Esophagus squamous epithelium (tissue), 4 donors: ENCODE data around the gene THBS1.

Experiments used
- POLR2A ChIP-seq, 4 donors: fragments of 450-650 bp; IDR thresholded peaks; one replicate each; pipeline ENCODE4 v1.6.1; 2017; ENCODE audit warnings: antibody characterized with exemption in 4 of 4, mild to moderate bottlenecking in 4 of 4, moderate library complexity in 3 of 4
- TF ChIP-seq, protein P1 (sequence below), 6 experiments: fragments of 450-650 bp in 4 of 6; fragments of 200-600 bp in 2 of 6; sonication (generic) in 2 of 6; IDR thresholded peaks; one replicate each; pipeline ENCODE4 v1.5.1; 2016 to 2019; ENCODE audit warnings: antibody characterized with exemption in 6 of 6, mild to moderate bottlenecking in 4 of 6, moderate library complexity in 4 of 6

DNA sequence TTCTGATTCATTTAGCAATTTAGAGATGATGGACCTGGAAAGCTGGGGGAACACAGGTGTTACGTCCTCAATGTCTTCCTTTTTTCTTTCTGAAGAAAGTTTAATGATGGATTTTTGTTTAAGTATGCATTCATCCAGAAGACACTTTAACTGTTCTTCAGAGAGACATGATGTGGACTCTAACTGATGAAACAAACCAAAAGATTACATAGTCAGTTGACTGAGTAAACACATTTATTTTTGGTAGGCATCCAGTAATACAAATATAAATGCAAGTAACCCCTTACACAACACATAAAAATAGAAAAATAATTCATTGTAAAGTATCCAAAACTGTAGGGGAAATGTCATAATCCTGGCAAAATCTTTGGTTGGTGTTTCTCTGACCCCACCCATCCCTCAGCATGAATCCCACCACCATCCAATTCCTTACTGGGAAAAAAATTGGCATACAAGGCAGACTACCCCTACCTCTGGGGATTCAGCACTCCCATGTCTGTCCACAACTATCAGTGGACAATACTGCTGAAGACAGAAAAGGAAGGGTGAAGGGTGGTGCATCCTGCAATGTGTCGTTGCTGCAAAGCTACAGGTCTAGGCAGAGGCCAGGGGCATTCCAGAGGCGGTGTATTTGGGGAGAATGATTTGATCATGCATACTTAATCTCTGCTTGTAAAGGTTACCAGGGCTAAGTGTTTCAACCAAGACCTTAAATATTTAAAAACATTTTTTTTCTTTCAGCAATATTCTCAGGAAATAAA, 37.4 kb downstream of the THBS1 start:
- TF ChIP-seq, protein P1, sequence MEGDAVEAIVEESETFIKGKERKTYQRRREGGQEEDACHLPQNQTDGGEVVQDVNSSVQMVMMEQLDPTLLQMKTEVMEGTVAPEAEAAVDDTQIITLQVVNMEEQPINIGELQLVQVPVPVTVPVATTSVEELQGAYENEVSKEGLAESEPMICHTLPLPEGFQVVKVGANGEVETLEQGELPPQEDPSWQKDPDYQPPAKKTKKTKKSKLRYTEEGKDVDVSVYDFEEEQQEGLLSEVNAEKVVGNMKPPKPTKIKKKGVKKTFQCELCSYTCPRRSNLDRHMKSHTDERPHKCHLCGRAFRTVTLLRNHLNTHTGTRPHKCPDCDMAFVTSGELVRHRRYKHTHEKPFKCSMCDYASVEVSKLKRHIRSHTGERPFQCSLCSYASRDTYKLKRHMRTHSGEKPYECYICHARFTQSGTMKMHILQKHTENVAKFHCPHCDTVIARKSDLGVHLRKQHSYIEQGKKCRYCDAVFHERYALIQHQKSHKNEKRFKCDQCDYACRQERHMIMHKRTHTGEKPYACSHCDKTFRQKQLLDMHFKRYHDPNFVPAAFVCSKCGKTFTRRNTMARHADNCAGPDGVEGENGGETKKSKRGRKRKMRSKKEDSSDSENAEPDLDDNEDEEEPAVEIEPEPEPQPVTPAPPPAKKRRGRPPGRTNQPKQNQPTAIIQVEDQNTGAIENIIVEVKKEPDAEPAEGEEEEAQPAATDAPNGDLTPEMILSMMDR (IDR thresholded peaks at IDR 0.05): no peak
- TF ChIP-seq POLR2A (IDR thresholded peaks at IDR 0.05): no peak
